Heart left ventricle (tissue), 16 donors: ENCODE measurements around the gene CTDP1. TPM values are rescaled to one million over a fixed set of nuclear protein-coding genes. Genes with fewer than 3 reads are reported as not detected.
A peak's percentile ranks its signal among the peaks of the same experiment; 100 is the strongest.

Experiments
- ATAC-seq, 4 donors: fragments of 200-7000 bp; cut with Tn5 transposase; one replicate each; pipeline ENCODE4 v1.9.1; 2020 to 2022; ENCODE audit warnings: moderate library complexity in 4 of 4, mild to moderate bottlenecking in 3 of 4, moderate number of reproducible peaks in 1 of 4
- DNase-seq, 5 donors: peaks; one replicate each; pipeline ENCODE4 v3.0.0-alpha.2; 2020
- H3K27ac ChIP-seq, 12 donors: fragments of 200-600 bp; sonication (generic) in 4 of 12; one replicate each; pipeline versions ENCODE4 v1.5.0 to v1.8.0; 2016 to 2022; ENCODE audit warnings: mild to moderate bottlenecking in 2 of 12
- H3K27me3 ChIP-seq, 9 donors: fragments of 200-600 bp; sonication (generic) in 2 of 9; one replicate each; pipeline versions ENCODE4 v1.5.1 to v1.8.0; 2016 to 2022; ENCODE audit warnings: mild to moderate bottlenecking in 3 of 9
- H3K36me3 ChIP-seq, 9 donors: fragments of 200-600 bp; sonication (generic) in 2 of 9; one replicate each; pipeline versions ENCODE4 v1.5.0 to v1.8.0; 2018 to 2022; ENCODE audit warnings: mild to moderate bottlenecking in 2 of 9
- H3K4me1 ChIP-seq, 12 donors: fragments of 200-600 bp; sonication (generic) in 4 of 12; one replicate each; pipeline versions ENCODE4 v1.5.0 to v1.8.0; 2016 to 2022; ENCODE audit warnings: mild to moderate bottlenecking in 3 of 12
- H3K4me3 ChIP-seq, 12 donors: fragments of 200-600 bp; sonication (generic) in 4 of 12; one replicate each; pipeline versions ENCODE4 v1.5.0 to v1.8.0; 2017 to 2022; ENCODE audit warnings: mild to moderate bottlenecking in 9 of 12, moderate library complexity in 4 of 12
- H3K9me3 ChIP-seq, 12 donors: fragments of 200-600 bp; sonication (generic) in 4 of 12; one replicate each; pipeline versions ENCODE4 v1.5.0 to v1.8.0; 2016 to 2022; ENCODE audit warnings: mild to moderate bottlenecking in 1 of 12
- POLR2A ChIP-seq, 2 donors: fragments of 450-650 bp; IDR thresholded peaks; one replicate each; pipeline ENCODE4 v1.6.1; 2017; ENCODE audit warnings: antibody characterized with exemption in 2 of 2, mild to moderate bottlenecking in 2 of 2, moderate library complexity in 2 of 2
- WGBS, 4 donors: extraction: QIAGEN DNeasy Blood & Tissue Kit in 2 of 4; methylation state at CpG; one replicate each; pipeline versions ENCODE4 v1.1.5 to v1.1.7; 2013 to 2018; 5-methylcytosine and 5-hydroxymethylcytosine counted together
- intact Hi-C, 10 donors: fragments of 100-400 bp; cut with DNase I; formaldehyde crosslinking; loops; one replicate each; pipeline versions ENCODE4 v1.11.1 to v1.14.2; 2022
- polyA plus RNA-seq, 2 donors: library from polyadenylated mRNA; stranded (reverse); fragments of 200-250 nt; gene quantifications; one replicate each; pipeline ENCODE4 v1.2.3, GENCODE V29; 2013
- total RNA-seq, 9 donors: library from RNA; depleted of rRNA in 2 of 9; stranded (reverse); fragments of >200 nt in 2 of 9; fragmentation: NEBNext Ultra II Directional in 3 of 9; extraction: Animal tissue kit (Norgen Biotek cat#: 25700) in 3 of 9; gene quantifications; one replicate each; pipeline versions ENCODE4 v1.1.0 to v1.2.4, GENCODE V29; 2016 to 2023
- TF ChIP-seq, protein P1 (sequence below), 12 donors: fragments of 200-600 bp; sonication (generic) in 4 of 12; IDR thresholded peaks; one replicate each; pipeline versions ENCODE4 v1.5.0 to v1.8.0; 2018 to 2022; ENCODE audit warnings: antibody characterized with exemption in 12 of 12, mild to moderate bottlenecking in 5 of 12
- donor health status: ischemic (EF 13 %, LVEDD 7.1; RV severe dilation, severe dysfunction).
- donor health status: healthy with polysubstance abuse.
- donor health status: DM: no; HTN: yes; CAD: no.
- donor health status: DM: no; HTN: no; CAD: no.
- donor health status: ischemic (EF 25% LVEDD 6.9; RV normal size, moderate dysfunction).
- donor health status: ischemic (EF 25% LVEDD 5.7; RV mildly dilated, moderate dysfunction).
- donor health status: healthy.
- donor health status: DM: yes; HTN: yes; CAD: no.
- donor health status: ischemic (EF 35%, LVEDD 5.7; RV mildly dilated, moderate dysfunction).
- donor health status: nonischemic (EF 11% LVEDD 7.7; RV severe dilation, severe dysfunction).
- donor health status: DM: yes; HTN: yes; CAD: no.
- donor health status: PGD.
- donor health status: ischemic (EF 29% LVEDD 5.4; RV normal size, mild dysfunction).
- donor health status: nonischemic (EF 23%, LVEDD 6.1; RV moderate dilation, normal function).

CTDP1 gene
- total and polyA plus RNA-seq, 11 donors: 6.0 to 17.1 (median 10.3) TPM

DNA sequence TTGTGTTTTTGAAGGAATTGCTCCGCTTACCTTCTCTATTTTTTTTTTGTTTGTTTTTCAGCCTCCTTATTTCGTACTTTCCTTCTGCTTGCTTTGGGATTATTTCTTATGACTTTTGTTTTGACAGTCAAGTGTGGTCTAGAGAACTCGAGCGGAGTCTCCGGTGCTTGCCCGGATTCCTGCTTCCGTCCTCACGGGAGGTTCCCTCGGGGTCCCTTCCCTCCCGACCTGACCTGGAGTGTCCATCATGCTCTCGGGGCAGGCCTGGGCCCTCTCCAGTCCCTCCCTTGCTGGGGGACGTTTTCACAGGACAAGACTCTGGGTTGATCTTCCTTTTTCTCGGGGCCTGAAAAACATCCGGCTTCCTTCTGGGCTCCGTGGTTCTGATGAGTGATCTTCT is 45.9 kb downstream of the CTDP1 start:
- ATAC-seq: no peak
- no peak overlapping the region for H3K27ac ChIP-seq
- intact Hi-C loops: no loop called here
- 88 to 90% (median 89%) methylated on average over 15 of the region's 15 CpGs for WGBS, 4 donors
- no peak for TF ChIP-seq POLR2A (IDR thresholded peaks at IDR 0.05)
- TF ChIP-seq, protein P1, sequence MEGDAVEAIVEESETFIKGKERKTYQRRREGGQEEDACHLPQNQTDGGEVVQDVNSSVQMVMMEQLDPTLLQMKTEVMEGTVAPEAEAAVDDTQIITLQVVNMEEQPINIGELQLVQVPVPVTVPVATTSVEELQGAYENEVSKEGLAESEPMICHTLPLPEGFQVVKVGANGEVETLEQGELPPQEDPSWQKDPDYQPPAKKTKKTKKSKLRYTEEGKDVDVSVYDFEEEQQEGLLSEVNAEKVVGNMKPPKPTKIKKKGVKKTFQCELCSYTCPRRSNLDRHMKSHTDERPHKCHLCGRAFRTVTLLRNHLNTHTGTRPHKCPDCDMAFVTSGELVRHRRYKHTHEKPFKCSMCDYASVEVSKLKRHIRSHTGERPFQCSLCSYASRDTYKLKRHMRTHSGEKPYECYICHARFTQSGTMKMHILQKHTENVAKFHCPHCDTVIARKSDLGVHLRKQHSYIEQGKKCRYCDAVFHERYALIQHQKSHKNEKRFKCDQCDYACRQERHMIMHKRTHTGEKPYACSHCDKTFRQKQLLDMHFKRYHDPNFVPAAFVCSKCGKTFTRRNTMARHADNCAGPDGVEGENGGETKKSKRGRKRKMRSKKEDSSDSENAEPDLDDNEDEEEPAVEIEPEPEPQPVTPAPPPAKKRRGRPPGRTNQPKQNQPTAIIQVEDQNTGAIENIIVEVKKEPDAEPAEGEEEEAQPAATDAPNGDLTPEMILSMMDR (IDR thresholded peaks at IDR 0.05): no peak
- H3K9me3 ChIP-seq: peaks cover 0 to 3% (median 0%) of the 10 kb centered on the region in 12 donors
- no peaks in the 10 kb centered on the region for H3K4me1 ChIP-seq
- H3K36me3 ChIP-seq: peaks cover 0 to 87% (median 50%) of the 10 kb centered on the region in 9 donors
- H3K4me3 ChIP-seq: no peak overlapping the region
- H3K27me3 ChIP-seq: no peaks in the 10 kb centered on the region
- peak in 2 of 5 donors; percentile 6 for DNase-seq

DNA sequence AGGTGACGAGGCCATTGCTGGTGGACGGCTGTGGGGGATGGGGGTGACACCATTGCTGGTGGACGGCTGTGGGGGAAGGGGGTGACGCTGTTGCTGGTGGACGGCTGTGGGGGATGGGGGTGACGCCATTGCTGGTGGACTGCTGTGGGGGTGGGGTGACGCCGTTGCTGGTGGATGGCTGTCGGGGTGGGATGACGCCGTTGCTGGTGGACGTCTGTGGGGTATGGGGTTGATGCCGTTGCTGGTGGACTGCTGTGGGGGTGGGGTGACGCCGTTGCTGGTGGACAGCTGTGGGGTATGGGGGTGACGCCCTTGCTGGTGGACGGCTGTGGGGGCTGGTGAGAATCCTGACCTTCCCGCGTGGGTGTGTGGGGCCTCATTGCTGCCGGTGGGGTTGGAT is 47.1 kb downstream of the CTDP1 start:
- Histone ChIP-seq H3K27me3 (no peaks in the 10 kb centered on the region), H3K27ac (no peak overlapping the region), H3K4me1 (no peaks in the 10 kb centered on the region), H3K4me3 (no peak overlapping the region), H3K36me3 (peaks cover 0 to 87% (median 56%) of the 10 kb centered on the region in 9 donors), H3K9me3 (peaks cover 0 to 15% (median 0%) of the 10 kb centered on the region in 12 donors)
- DNase-seq (peak in 2 of 5 donors; percentile 7 to 12), ATAC-seq (no peak)
- TF ChIP-seq, protein P1 (IDR thresholded peaks at IDR 0.05): no peak
- TF ChIP-seq POLR2A (IDR thresholded peaks at IDR 0.05): no peak
- intact Hi-C loops: no loop called here
- 93 to 96% (median 95%) methylated on average over 19 to 20 of the region's 20 CpGs for WGBS, 4 donors

DNA sequence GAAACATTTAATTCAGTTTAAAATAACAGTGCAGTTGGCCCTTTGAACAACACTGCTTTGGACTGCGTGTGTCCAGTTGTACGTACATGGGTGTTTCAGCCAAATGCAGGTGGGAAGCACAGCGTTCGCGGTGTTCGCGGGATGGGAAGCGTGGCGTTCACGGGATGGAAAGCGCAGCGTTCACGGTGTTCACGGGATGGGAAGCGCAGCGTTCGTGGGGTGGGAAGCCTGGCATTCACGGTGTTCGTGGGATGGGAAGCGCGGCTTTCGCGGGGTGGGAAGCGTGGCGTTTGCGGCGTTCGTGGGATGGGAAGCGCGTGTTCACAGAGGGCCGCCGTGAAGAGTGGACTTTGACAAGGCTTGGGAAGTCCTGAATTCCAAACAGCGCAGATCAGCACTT is 47.6 kb downstream of the CTDP1 start:
- no peak overlapping the region for H3K4me3 ChIP-seq
- H3K27ac ChIP-seq: no peak overlapping the region
- no peaks in the 10 kb centered on the region for H3K4me1 ChIP-seq
- H3K9me3 ChIP-seq: peaks cover 0 to 20% (median 2%) of the 10 kb centered on the region in 12 donors
- TF ChIP-seq POLR2A (IDR thresholded peaks at IDR 0.05): no peak
- TF ChIP-seq, protein P1 (IDR thresholded peaks at IDR 0.05): no peak
- DNase-seq: peak in 2 of 5 donors; percentile 7 to 8
- 94 to 98% (median 97%) methylated on average over 33 of the region's 33 CpGs for WGBS, 4 donors
- peaks cover 0 to 86% (median 56%) of the 10 kb centered on the region in 9 donors for H3K36me3 ChIP-seq
- no peak for ATAC-seq
- H3K27me3 ChIP-seq: no peaks in the 10 kb centered on the region
- intact Hi-C loops: no loop called here

DNA sequence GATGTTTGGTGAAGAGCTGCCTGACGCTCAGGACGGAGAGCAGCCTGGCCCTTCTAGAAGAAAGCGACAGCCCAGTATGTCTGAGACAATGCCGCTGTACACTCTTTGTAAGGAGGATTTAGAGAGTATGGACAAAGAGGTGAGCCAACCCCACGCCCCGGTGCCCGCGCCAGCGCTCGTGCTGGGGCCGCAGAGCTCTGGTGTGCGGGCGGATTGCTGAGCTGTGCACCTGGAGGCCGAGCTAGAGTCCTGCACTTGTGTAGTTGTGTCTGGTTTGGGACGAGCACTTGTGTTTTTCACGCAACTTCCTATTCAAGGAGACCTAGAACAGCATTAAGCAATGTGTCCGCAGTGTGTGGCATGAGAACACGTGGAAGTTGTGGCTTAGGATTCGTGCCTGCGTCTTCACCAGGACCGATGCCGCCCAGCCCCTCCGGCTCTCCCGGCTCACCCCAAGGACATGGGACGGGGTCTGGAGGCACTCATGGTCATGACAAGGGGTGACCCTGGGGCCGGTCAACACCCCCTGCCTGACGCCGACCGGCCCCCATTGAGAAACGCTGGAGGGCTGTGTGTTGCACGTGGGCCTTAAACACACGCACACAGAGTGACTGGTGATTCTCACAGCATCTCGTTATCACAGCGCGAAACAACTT is 49.5 kb downstream of the CTDP1 start:
- Histone ChIP-seq H3K27ac (no peak overlapping the region), H3K36me3 (peaks cover 4 to 86% (median 51%) of the 10 kb centered on the region in 9 donors), H3K4me1 (no peaks in the 10 kb centered on the region), H3K9me3 (peaks cover 0 to 28% (median 6%) of the 10 kb centered on the region in 12 donors), H3K27me3 (no peaks in the 10 kb centered on the region), H3K4me3 (no peak overlapping the region)
- intact Hi-C loops: no loop called here
- 96 to 99% (median 97%) methylated on average over 25 to 35 of the region's 35 CpGs for WGBS, 4 donors
- peak in 1 of 4 donors; percentile 16 for ATAC-seq
- peak in 1 of 5 donors; percentile 14 for DNase-seq
- TF ChIP-seq, protein P1 (IDR thresholded peaks at IDR 0.05): no peak
- TF ChIP-seq POLR2A (IDR thresholded peaks at IDR 0.05): no peak
